Heart left ventricle (tissue), 16 donors: Measurements from ENCODE around the gene ITPR2. TPM values are rescaled to one million over a fixed set of nuclear protein-coding genes. Genes with fewer than 3 reads are reported as not detected.
A peak's percentile ranks its signal among the peaks of the same experiment; 100 is the strongest.

Experiments
- ATAC-seq, 4 donors: fragments of 200-7000 bp; cut with Tn5 transposase; one replicate each; pipeline ENCODE4 v1.9.1; 2020 to 2022; ENCODE audit warnings: moderate library complexity in 4 of 4, mild to moderate bottlenecking in 3 of 4, moderate number of reproducible peaks in 1 of 4
- DNase-seq, 5 donors: peaks; one replicate each; pipeline ENCODE4 v3.0.0-alpha.2; 2020
- H3K27ac ChIP-seq, 12 donors: fragments of 200-600 bp; sonication (generic) in 4 of 12; one replicate each; pipeline versions ENCODE4 v1.5.0 to v1.8.0; 2016 to 2022; ENCODE audit warnings: mild to moderate bottlenecking in 2 of 12
- H3K27me3 ChIP-seq, 9 donors: fragments of 200-600 bp; sonication (generic) in 2 of 9; one replicate each; pipeline versions ENCODE4 v1.5.1 to v1.8.0; 2016 to 2022; ENCODE audit warnings: mild to moderate bottlenecking in 3 of 9
- H3K36me3 ChIP-seq, 9 donors: fragments of 200-600 bp; sonication (generic) in 2 of 9; one replicate each; pipeline versions ENCODE4 v1.5.0 to v1.8.0; 2018 to 2022; ENCODE audit warnings: mild to moderate bottlenecking in 2 of 9
- H3K4me1 ChIP-seq, 12 donors: fragments of 200-600 bp; sonication (generic) in 4 of 12; one replicate each; pipeline versions ENCODE4 v1.5.0 to v1.8.0; 2016 to 2022; ENCODE audit warnings: mild to moderate bottlenecking in 3 of 12
- H3K4me3 ChIP-seq, 12 donors: fragments of 200-600 bp; sonication (generic) in 4 of 12; one replicate each; pipeline versions ENCODE4 v1.5.0 to v1.8.0; 2017 to 2022; ENCODE audit warnings: mild to moderate bottlenecking in 9 of 12, moderate library complexity in 4 of 12
- H3K9me3 ChIP-seq, 12 donors: fragments of 200-600 bp; sonication (generic) in 4 of 12; one replicate each; pipeline versions ENCODE4 v1.5.0 to v1.8.0; 2016 to 2022; ENCODE audit warnings: mild to moderate bottlenecking in 1 of 12
- CTCF ChIP-seq, 12 donors: fragments of 200-600 bp; sonication (generic) in 4 of 12; IDR thresholded peaks; one replicate each; pipeline versions ENCODE4 v1.5.0 to v1.8.0; 2018 to 2022; ENCODE audit warnings: antibody characterized with exemption in 12 of 12, mild to moderate bottlenecking in 5 of 12
- POLR2A ChIP-seq, 2 donors: fragments of 450-650 bp; IDR thresholded peaks; one replicate each; pipeline ENCODE4 v1.6.1; 2017; ENCODE audit warnings: antibody characterized with exemption in 2 of 2, mild to moderate bottlenecking in 2 of 2, moderate library complexity in 2 of 2
- WGBS, 4 donors: extraction: QIAGEN DNeasy Blood & Tissue Kit in 2 of 4; methylation state at CpG; one replicate each; pipeline versions ENCODE4 v1.1.5 to v1.1.7; 2013 to 2018; 5-methylcytosine and 5-hydroxymethylcytosine counted together
- intact Hi-C, 10 donors: fragments of 100-400 bp; cut with DNase I; formaldehyde crosslinking; loops; one replicate each; pipeline versions ENCODE4 v1.11.1 to v1.14.2; 2022
- polyA plus RNA-seq, 2 donors: library from polyadenylated mRNA; stranded (reverse); fragments of 200-250 nt; gene quantifications; one replicate each; pipeline ENCODE4 v1.2.3, GENCODE V29; 2013
- total RNA-seq, 9 donors: library from RNA; depleted of rRNA in 2 of 9; stranded (reverse); fragments of >200 nt in 2 of 9; fragmentation: NEBNext Ultra II Directional in 3 of 9; extraction: Animal tissue kit (Norgen Biotek cat#: 25700) in 3 of 9; gene quantifications; one replicate each; pipeline versions ENCODE4 v1.1.0 to v1.2.4, GENCODE V29; 2016 to 2023
- donor health status: ischemic (EF 13 %, LVEDD 7.1; RV severe dilation, severe dysfunction).
- donor health status: healthy with polysubstance abuse.
- donor health status: DM: no; HTN: yes; CAD: no.
- donor health status: DM: no; HTN: no; CAD: no.
- donor health status: ischemic (EF 25% LVEDD 6.9; RV normal size, moderate dysfunction).
- donor health status: ischemic (EF 25% LVEDD 5.7; RV mildly dilated, moderate dysfunction).
- donor health status: healthy.
- donor health status: DM: yes; HTN: yes; CAD: no.
- donor health status: ischemic (EF 35%, LVEDD 5.7; RV mildly dilated, moderate dysfunction).
- donor health status: nonischemic (EF 11% LVEDD 7.7; RV severe dilation, severe dysfunction).
- donor health status: DM: yes; HTN: yes; CAD: no.
- donor health status: PGD.
- donor health status: ischemic (EF 29% LVEDD 5.4; RV normal size, mild dysfunction).
- donor health status: nonischemic (EF 23%, LVEDD 6.1; RV moderate dilation, normal function).

The ITPR2 gene
- total and polyA plus RNA-seq, 11 donors = 3.4 to 45.6 (median 11.8) TPM

- no peak overlapping the region for H3K4me3 ChIP-seq
- WGBS, 4 donors = 94 to 98% (median 96%) methylated on average over 2 of the region's 2 CpGs
- intact Hi-C loops = no loop called here
- peaks cover 0 to 20% (median 13%) of the 10 kb centered on the region in 9 donors for H3K36me3 ChIP-seq
- H3K4me1 ChIP-seq = peaks cover 0 to 31% (median 12%) of the 10 kb centered on the region in 12 donors
- ATAC-seq (no peak), DNase-seq (no peak)
- no peak for TF ChIP-seq CTCF (IDR thresholded peaks at IDR 0.05)
- TF ChIP-seq POLR2A (IDR thresholded peaks at IDR 0.05) = no peak
- no peaks in the 10 kb centered on the region for H3K27me3 ChIP-seq
- peak overlapping the region in 1 of 12 donors; percentile 69 for H3K27ac ChIP-seq
- H3K9me3 ChIP-seq = peaks cover 0 to 6% (median 0%) of the 10 kb centered on the region in 12 donors
Measured at GRCh38 chr12:26705851-26706250, 127.1 kb downstream of the ITPR2 start.

GRCh38 chr12:26704684-26705460 lies 128.1 kb downstream of the ITPR2 start:
- Histone ChIP-seq H3K4me1 (peaks cover 0 to 31% (median 12%) of the 10 kb centered on the region in 12 donors), H3K9me3 (peaks cover 0 to 6% (median 0%) of the 10 kb centered on the region in 12 donors), H3K27ac (peak overlapping the region in 3 of 12 donors; percentile 0 to 69 (median 10)), H3K36me3 (peaks cover 0 to 18% (median 3%) of the 10 kb centered on the region in 9 donors), H3K27me3 (no peaks in the 10 kb centered on the region), H3K4me3 (no peak overlapping the region)
- TF ChIP-seq POLR2A (IDR thresholded peaks at IDR 0.05) (no peak), CTCF (IDR thresholded peaks at IDR 0.05) (no peak)
- DNase-seq = peak in 2 of 5 donors; percentile 22 to 41
- ATAC-seq = peak in 3 of 4 donors; percentile 20 to 59 (median 59)
- WGBS, 4 donors = 43 to 53% (median 46%) methylated on average over 2 of the region's 2 CpGs
- intact Hi-C loops = loop anchor here in 4 of 10 donors (5.0 kb wide), 4 partner anchors 127 to 1268 kb away; partner anchors contain the start of gene ITPR2 (in 1 of the 4)

GRCh38 chr12:26704214-26704613 lies 128.8 kb downstream of the ITPR2 start:
- TF ChIP-seq POLR2A (IDR thresholded peaks at IDR 0.05) (no peak), CTCF (IDR thresholded peaks at IDR 0.05) (no peak)
- Histone ChIP-seq H3K4me3 (no peak overlapping the region), H3K36me3 (peaks cover 0 to 18% (median under 1%) of the 10 kb centered on the region in 9 donors), H3K4me1 (peaks cover 0 to 31% (median 12%) of the 10 kb centered on the region in 12 donors), H3K9me3 (peaks cover 0 to 6% (median 0%) of the 10 kb centered on the region in 12 donors), H3K27me3 (no peaks in the 10 kb centered on the region), H3K27ac (peak overlapping the region in 2 of 12 donors; percentile 7 to 69)
- WGBS, 4 donors = 21 to 31% (median 24%) methylated on average over 1 of the region's 1 CpG
- intact Hi-C loops = loop anchor here in 4 of 10 donors (5.0 kb wide), 4 partner anchors 128 to 1267 kb away; partner anchors contain the start of gene ITPR2 (in 1 of the 4)
- DNase-seq (no peak), ATAC-seq (peak in 3 of 4 donors; percentile 46 to 59 (median 53))

- 91 to 95% (median 94%) methylated on average over 4 of the region's 4 CpGs for WGBS, 4 donors
- no peaks in the 10 kb centered on the region for H3K9me3 ChIP-seq
- TF ChIP-seq CTCF (IDR thresholded peaks at IDR 0.05) (no peak), POLR2A (IDR thresholded peaks at IDR 0.05) (no peak)
- no peak for ATAC-seq
- peaks cover 0 to 16% (median 0%) of the 10 kb centered on the region in 9 donors for H3K36me3 ChIP-seq
- no peak overlapping the region for H3K4me3 ChIP-seq
- intact Hi-C loops = loop anchor here in 4 of 10 donors (5.0 kb wide), 4 partner anchors 130 to 1265 kb away; partner anchors contain the start of gene ITPR2 (in 1 of the 4)
- H3K4me1 ChIP-seq = peaks cover 0 to 31% (median 12%) of the 10 kb centered on the region in 12 donors
- H3K27me3 ChIP-seq = no peaks in the 10 kb centered on the region
- DNase-seq = no peak
- no peak overlapping the region for H3K27ac ChIP-seq
Measured at GRCh38 chr12:26702741-26703140, 130.3 kb downstream of the ITPR2 start.
